Thyroid gland (tissue), 4 donors: Measurements from ENCODE around the gene AP4B1.

ENCODE experiments used
- POLR2A ChIP-seq, 2 donors: fragments of 450-650 bp; IDR thresholded peaks; one replicate each; pipeline ENCODE4 v1.6.1; 2017; ENCODE audit warnings: antibody characterized with exemption in 2 of 2, mild to moderate bottlenecking in 2 of 2, moderate library complexity in 1 of 2
- TF ChIP-seq, protein P1 (sequence below), 6 experiments: fragments of 200-600 bp in 3 of 6; fragments of 450-650 bp in 3 of 6; sonication (generic) in 3 of 6; IDR thresholded peaks; one replicate each; pipeline ENCODE4 v1.5.1; 2016 to 2019; ENCODE audit warnings: antibody characterized with exemption in 6 of 6, mild to moderate bottlenecking in 2 of 6, inconsistent platforms in 1 of 6, moderate library complexity in 1 of 6

GRCh38 chr1:113850127-113850796 lies 54.3 kb downstream of the AP4B1 start:
- TF ChIP-seq, protein P1, sequence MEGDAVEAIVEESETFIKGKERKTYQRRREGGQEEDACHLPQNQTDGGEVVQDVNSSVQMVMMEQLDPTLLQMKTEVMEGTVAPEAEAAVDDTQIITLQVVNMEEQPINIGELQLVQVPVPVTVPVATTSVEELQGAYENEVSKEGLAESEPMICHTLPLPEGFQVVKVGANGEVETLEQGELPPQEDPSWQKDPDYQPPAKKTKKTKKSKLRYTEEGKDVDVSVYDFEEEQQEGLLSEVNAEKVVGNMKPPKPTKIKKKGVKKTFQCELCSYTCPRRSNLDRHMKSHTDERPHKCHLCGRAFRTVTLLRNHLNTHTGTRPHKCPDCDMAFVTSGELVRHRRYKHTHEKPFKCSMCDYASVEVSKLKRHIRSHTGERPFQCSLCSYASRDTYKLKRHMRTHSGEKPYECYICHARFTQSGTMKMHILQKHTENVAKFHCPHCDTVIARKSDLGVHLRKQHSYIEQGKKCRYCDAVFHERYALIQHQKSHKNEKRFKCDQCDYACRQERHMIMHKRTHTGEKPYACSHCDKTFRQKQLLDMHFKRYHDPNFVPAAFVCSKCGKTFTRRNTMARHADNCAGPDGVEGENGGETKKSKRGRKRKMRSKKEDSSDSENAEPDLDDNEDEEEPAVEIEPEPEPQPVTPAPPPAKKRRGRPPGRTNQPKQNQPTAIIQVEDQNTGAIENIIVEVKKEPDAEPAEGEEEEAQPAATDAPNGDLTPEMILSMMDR (IDR thresholded peaks at IDR 0.05): no peak
- TF ChIP-seq POLR2A (IDR thresholded peaks at IDR 0.05): no peak
